PC-9 (cell line): ENCODE data around the gene TMEM150C. TPM values are rescaled to one million over a fixed set of nuclear protein-coding genes. Genes with fewer than 3 reads are reported as not detected.
"Not testable (repeated sequence)": the region's sequence is repeated elsewhere in the genome, so short reads cannot be mapped to it uniquely, and the experiment has no call there.

Experiments used
- BruUV-seq: library from RNA; stranded (reverse); fragments of 400-500 nt; replicated peaks from 2 replicates; lab custom pipeline; 2021; lab: Mats Ljungman, UMichigan
- CTCF ChIA-PET: fragments of 300-600 bp; sonication (Branson Sonifier 250); formaldehyde crosslinking; loops from one replicate; lab custom pipeline; 2022; ENCODE audit warnings: antibody characterized with exemption; lab: Charles Lee
- POLR2A ChIA-PET: fragments of 300-600 bp; sonication (Branson Sonifier 250); formaldehyde crosslinking; loops from one replicate; lab custom pipeline; 2022; ENCODE audit warnings: antibody characterized with exemption; ENCODE audit not compliant: unreplicated experiment; lab: Charles Lee
- DNase-seq, 2 experiments: peaks; one replicate each; pipeline versions ENCODE4 v3.0.0 to v3.0.0-alpha.2; 2015 to 2022; ENCODE audit warnings: mixed read lengths in 1 of 2
- H2AFZ ChIP-seq: fragments of 200-600 bp; sonication (generic); 2 replicates; pipeline ENCODE4 v1.8.1; 2017; ENCODE audit warnings: antibody characterized with exemption
- H3F3A ChIP-seq: fragments of 200-600 bp; sonication (generic); 2 replicates; pipeline ENCODE4 v1.8.1; 2017; ENCODE audit warnings: antibody characterized with exemption, mild to moderate bottlenecking, low read depth; ENCODE audit not compliant: insufficient read depth
- H3K27ac ChIP-seq: fragments of 200-600 bp; sonication (generic); 2 replicates; pipeline ENCODE4 v1.6.1; 2016; ENCODE audit warnings: mixed run types
- H3K27me3 ChIP-seq: fragments of 200-600 bp; sonication (generic); 2 replicates; pipeline ENCODE4 v1.6.1; 2016; ENCODE audit warnings: low read depth, mixed run types; ENCODE audit not compliant: insufficient read depth
- H3K36me3 ChIP-seq: fragments of 200-600 bp; sonication (generic); 2 replicates; pipeline ENCODE4 v1.6.1; 2016; ENCODE audit warnings: low read depth, mixed run types
- H3K4me1 ChIP-seq: fragments of 200-600 bp; sonication (generic); replicated peaks from 2 replicates; pipeline ENCODE4 v1.6.1; 2016; ENCODE audit warnings: mixed run types; ENCODE audit not compliant: insufficient read depth
- H3K4me2 ChIP-seq: fragments of 200-600 bp; sonication (generic); 2 replicates; pipeline ENCODE4 v1.6.1; 2017; ENCODE audit warnings: mixed run types
- H3K4me3 ChIP-seq: fragments of 200-600 bp; sonication (generic); 2 replicates; pipeline ENCODE4 v1.6.1; 2016; ENCODE audit warnings: mixed run types
- H3K79me2 ChIP-seq: fragments of 200-600 bp; sonication (generic); 2 replicates; pipeline ENCODE4 v1.6.1; 2017; ENCODE audit warnings: low read depth, mixed run types
- H3K9me2 ChIP-seq: fragments of 200-600 bp; sonication (generic); 2 replicates; pipeline ENCODE4 v1.8.1; 2017; ENCODE audit warnings: mild to moderate bottlenecking; ENCODE audit not compliant: insufficient read depth
- H3K9me3 ChIP-seq: fragments of 200-600 bp; sonication (generic); 2 replicates; pipeline ENCODE4 v1.8.1; 2016; ENCODE audit warnings: low read depth; ENCODE audit not compliant: insufficient read depth
- H4K20me1 ChIP-seq: fragments of 200-600 bp; sonication (generic); 2 replicates; pipeline ENCODE4 v1.8.1; 2017; ENCODE audit not compliant: insufficient read depth
- EZH2 ChIP-seq: fragments of 200-600 bp; sonication (generic); IDR thresholded peaks from 2 replicates; pipeline ENCODE4 v1.8.0; 2017; ENCODE audit warnings: antibody characterized with exemption, low read depth
- intact Hi-C: fragments of 100-400 bp; cut with micrococcal nuclease; formaldehyde crosslinking; loops from one replicate; pipeline ENCODE4 v1.10.0; 2022; ENCODE audit not compliant: unreplicated experiment
- total RNA-seq: library from RNA; stranded (reverse); gene quantifications from 2 replicates; pipeline ENCODE4 v1.2.3, GENCODE V29; 2021
- TF ChIP-seq, protein P1 (sequence below): fragments of 200-600 bp; sonication (generic); conservative IDR thresholded peaks from 2 replicates; pipeline ENCODE4 v1.6.1; 2017; ENCODE audit warnings: mixed run types, antibody characterized with exemption, mild to moderate bottlenecking, moderate library complexity

The TMEM150C gene
- total RNA-seq, 1 experiment from 2014 or later = 0.74 TPM

DNA sequence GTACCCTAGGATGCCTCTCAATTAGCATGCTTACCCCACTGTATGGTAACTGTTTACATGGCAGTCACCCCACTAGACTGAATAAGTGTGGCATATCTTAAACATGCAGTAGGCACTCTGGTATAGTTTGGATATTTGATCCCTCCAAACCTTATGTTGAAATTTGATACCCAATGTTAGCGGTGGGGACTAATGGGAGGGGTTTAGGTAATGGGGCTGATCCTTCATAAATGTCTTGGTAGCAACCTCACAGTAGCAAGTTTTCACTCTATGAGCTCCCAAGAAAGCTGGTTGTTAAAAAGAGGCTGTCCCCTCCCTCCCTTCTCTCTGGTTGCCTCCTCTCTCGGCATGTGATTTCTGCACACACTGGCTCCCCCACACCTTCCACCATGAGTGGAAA is 10.1 kb downstream of the TMEM150C start:
- H3K4me1 ChIP-seq = no peaks in the 10 kb centered on the region
- POLR2A ChIA-PET = no interaction called here
- no peak overlapping the region for H3K27ac ChIP-seq
- H2AFZ ChIP-seq = no peak overlapping the region
- no peaks in the 10 kb centered on the region for H3K9me2 ChIP-seq
- no peaks in the 10 kb centered on the region for H3F3A ChIP-seq
- intact Hi-C loops = no loop called here
- no peaks in the 10 kb centered on the region for H3K9me3 ChIP-seq
- H3K36me3 ChIP-seq = no peaks in the 10 kb centered on the region
- TF ChIP-seq EZH2 = no peak
- TF ChIP-seq, protein P1, sequence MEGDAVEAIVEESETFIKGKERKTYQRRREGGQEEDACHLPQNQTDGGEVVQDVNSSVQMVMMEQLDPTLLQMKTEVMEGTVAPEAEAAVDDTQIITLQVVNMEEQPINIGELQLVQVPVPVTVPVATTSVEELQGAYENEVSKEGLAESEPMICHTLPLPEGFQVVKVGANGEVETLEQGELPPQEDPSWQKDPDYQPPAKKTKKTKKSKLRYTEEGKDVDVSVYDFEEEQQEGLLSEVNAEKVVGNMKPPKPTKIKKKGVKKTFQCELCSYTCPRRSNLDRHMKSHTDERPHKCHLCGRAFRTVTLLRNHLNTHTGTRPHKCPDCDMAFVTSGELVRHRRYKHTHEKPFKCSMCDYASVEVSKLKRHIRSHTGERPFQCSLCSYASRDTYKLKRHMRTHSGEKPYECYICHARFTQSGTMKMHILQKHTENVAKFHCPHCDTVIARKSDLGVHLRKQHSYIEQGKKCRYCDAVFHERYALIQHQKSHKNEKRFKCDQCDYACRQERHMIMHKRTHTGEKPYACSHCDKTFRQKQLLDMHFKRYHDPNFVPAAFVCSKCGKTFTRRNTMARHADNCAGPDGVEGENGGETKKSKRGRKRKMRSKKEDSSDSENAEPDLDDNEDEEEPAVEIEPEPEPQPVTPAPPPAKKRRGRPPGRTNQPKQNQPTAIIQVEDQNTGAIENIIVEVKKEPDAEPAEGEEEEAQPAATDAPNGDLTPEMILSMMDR = no peak
- CTCF ChIA-PET = no interaction called here
- H3K27me3 ChIP-seq = no peaks in the 10 kb centered on the region
- no TSS peak for BruUV-seq
- no peak overlapping the region for H3K4me3 ChIP-seq
- H3K4me2 ChIP-seq = no peak overlapping the region
- no peak for DNase-seq
- no peaks in the 10 kb centered on the region for H4K20me1 ChIP-seq
- H3K79me2 ChIP-seq = no peaks in the 10 kb centered on the region

DNA sequence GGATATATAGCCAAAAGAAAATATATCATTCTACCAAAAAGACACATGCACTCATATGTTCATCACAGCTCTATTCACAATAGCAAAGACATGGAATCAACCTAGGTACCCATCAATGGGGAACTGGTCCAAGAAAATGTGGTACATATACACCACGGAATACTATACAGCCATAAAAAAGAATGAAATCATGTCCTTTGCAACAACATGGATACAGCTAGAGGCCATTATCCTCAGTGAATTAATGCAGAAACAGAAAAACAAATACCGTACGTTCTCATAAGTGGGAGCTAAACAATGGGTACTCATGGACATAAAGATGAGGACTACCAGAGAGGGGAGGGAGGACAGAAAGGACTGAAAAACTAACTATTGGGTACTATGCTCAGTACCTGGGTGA is 13.9 kb downstream of the TMEM150C start:
- BruUV-seq, H4K20me1 ChIP-seq, H3K79me2 ChIP-seq, CTCF ChIA-PET, DNase-seq, POLR2A ChIA-PET, H3K4me1 ChIP-seq, intact Hi-C loops, H3K27me3 ChIP-seq, H3K4me2 ChIP-seq, H3K36me3 ChIP-seq, H3K4me3 ChIP-seq, H3K9me2 ChIP-seq, H2AFZ ChIP-seq, H3F3A ChIP-seq, H3K27ac ChIP-seq, H3K9me3 ChIP-seq: not testable (repeated sequence)

DNA sequence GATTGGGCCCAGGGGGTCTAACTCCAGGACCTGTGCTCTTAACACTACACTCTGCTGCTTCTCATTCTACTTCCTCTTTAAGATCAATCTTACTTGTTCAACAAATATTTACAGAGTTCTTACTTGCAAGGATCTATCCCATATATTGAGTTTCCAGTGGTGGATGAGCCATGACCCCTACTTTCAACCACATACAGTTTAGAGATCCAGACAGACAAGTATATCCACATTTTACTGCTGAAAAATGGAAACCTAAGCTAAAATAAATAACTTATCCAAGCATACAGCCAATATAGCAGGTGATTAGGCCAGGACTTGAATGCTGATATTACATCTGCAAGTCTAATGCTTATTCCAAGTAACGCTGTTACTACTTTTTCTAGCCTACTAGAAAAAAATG is 18.7 kb downstream of the TMEM150C start:
- Histone ChIP-seq H3K4me1 (peaks cover 12% of the 10 kb centered on the region; the same call in 1 of the 2 replicates), H3K36me3 (no peaks in the 10 kb centered on the region), H3F3A (no peaks in the 10 kb centered on the region), H3K79me2 (no peaks in the 10 kb centered on the region), H3K27ac (no peak overlapping the region), H2AFZ (no peak overlapping the region), H3K9me2 (no peaks in the 10 kb centered on the region; the same call in 1 of the 2 replicates), H3K4me3 (no peak overlapping the region), H3K9me3 (no peaks in the 10 kb centered on the region), H3K27me3 (no peaks in the 10 kb centered on the region), H3K4me2 (0 out of 2 replicates have a peak overlapping the region, but pooled peaks have one; percentile 2), H4K20me1 (no peaks in the 10 kb centered on the region)
- DNase-seq = peak in 1 of 2 experiments; percentile 72
- TF ChIP-seq, protein P1 = no peak
- no peak for TF ChIP-seq EZH2
- ChIA-PET POLR2A (no interaction called here), CTCF (no interaction called here)
- no TSS peak for BruUV-seq
- intact Hi-C loops = no loop called here

DNA sequence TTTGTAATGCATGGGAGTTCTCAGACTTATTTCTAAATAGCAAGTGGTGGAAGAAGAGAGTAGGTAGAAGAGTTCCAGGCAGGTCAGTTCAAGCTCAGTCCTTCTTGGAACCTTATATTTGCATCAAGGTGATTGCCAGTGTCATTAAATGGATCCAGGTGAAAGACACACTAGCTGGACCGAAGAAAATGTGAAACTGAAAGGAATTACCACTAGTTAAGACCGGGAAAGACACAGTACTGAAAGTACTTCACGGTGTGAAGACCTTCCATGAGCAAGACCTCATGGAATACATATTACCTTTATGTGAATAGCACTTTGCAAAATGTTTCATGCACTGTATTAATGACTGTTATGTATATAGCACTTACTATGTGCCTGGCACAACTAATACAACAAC is 19.1 kb downstream of the TMEM150C start:
- H3K27me3 ChIP-seq = no peaks in the 10 kb centered on the region
- TF ChIP-seq, protein P1 = no peak
- TF ChIP-seq EZH2 = no peak
- no peak overlapping the region for H3K27ac ChIP-seq
- intact Hi-C loops = no loop called here
- H3K79me2 ChIP-seq = no peaks in the 10 kb centered on the region
- no peak for DNase-seq
- H3K4me3 ChIP-seq = no peak overlapping the region
- no peaks in the 10 kb centered on the region; the same call in 1 of the 2 replicates for H3K9me2 ChIP-seq
- H4K20me1 ChIP-seq = no peaks in the 10 kb centered on the region
- ChIA-PET CTCF (no interaction called here), POLR2A (no interaction called here)
- no peaks in the 10 kb centered on the region for H3F3A ChIP-seq
- no peaks in the 10 kb centered on the region for H3K9me3 ChIP-seq
- peaks cover 12% of the 10 kb centered on the region; the same call in 1 of the 2 replicates for H3K4me1 ChIP-seq
- BruUV-seq = no TSS peak
- H2AFZ ChIP-seq = no peak overlapping the region
- 0 out of 2 replicates have a peak overlapping the region, but pooled peaks have one; percentile 2 for H3K4me2 ChIP-seq
- H3K36me3 ChIP-seq = no peaks in the 10 kb centered on the region
